ENCODE data around the gene GPS1. TPM values are rescaled to one million over a fixed set of nuclear protein-coding genes. Genes with fewer than 3 reads are reported as not detected.

Gene GPS1
- total RNA-seq = 72.1 and 78.6 TPM in 2 replicates

DNA sequence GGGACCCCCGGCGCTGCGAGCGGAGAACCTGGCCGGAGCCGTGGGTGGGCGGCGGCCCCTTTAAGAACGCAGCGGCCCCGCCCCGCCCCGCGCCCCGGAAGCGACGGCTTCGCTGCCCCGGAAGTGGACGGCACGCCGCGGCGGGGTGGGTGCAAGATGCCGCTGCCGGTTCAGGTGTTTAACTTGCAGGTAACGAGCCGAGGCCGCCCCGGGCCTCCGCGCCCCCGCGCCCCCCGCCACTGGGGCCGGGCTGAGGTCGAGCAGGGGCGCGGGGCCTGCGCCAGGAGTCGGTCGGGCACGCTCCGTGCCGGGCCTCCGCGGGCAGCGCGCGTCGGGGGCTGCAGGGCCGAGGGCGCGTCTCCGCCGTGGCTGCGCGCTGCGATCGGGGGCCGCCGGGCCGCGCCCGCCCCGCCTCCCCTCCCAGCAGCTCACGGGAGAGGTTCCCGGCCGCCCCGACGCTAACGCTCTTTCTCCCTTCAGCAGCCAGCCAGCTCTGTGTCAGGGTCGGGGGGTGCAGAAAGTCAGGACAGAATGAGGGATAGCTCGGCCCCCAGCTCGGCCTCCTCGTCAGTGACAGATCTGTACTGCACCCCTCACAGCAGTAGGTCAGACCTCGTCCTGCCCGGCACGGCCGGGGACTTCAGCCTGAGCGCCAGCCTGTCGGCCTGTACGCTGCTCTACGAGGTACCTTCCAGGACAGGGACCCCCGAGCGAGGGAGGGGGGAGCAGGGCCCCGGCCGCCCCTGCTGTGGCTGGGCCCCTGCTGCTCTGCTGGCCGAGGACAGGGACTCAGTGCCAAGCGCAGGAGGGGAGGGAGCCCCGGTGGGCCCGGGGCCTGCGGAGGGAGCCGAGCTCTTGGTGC lies at the start of gene GPS1, which contains the start of gene RFNG:
Gene GPS1, plus strand, starts transcription at position 123 of the 862 bp plus-strand sequence. Its CDS starts 34 bp downstream, at position 157.
Gene RFNG, minus strand, starts transcription at position 36 of the 862 bp plus-strand sequence. CDS start 45 bp downstream, outside the sequence.

GRCh38 chr17:82022310-82022980 lies 29.3 kb upstream of the GPS1 start, which contains the start of gene CENPX:
Gene CENPX (minus strand): TSS chr17:82022878. CDS start chr17:82022861, 17 bp downstream.

DNA sequence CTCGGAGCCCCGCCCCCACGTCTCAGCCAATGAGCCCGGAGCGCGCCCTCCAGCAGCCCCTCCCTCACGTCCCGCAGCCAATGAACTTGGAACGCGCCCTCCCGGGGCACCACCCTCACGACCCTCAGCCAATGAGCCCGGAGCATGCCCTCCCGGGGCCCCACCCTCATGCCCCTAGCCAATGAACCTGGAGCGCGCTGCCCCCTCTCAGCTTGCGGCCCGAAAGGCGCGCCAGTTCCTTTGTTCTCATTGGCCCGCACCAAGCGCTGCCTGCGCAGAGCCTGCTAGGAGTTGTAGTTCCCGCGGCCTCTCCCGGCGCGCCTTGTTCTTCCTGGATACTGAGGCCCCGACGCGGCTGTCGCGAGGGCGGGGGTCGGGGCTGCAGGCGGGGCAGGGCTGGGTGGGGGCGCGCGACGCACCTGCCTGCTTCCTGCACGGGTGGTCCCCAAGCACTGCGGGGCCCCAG lies 28.7 kb upstream of the GPS1 start, which contains the start of gene LRRC45:
Gene LRRC45, plus strand, starts transcription at position 325 of the 466 bp plus-strand sequence. CDS start 339 bp downstream, outside the sequence.

DNA sequence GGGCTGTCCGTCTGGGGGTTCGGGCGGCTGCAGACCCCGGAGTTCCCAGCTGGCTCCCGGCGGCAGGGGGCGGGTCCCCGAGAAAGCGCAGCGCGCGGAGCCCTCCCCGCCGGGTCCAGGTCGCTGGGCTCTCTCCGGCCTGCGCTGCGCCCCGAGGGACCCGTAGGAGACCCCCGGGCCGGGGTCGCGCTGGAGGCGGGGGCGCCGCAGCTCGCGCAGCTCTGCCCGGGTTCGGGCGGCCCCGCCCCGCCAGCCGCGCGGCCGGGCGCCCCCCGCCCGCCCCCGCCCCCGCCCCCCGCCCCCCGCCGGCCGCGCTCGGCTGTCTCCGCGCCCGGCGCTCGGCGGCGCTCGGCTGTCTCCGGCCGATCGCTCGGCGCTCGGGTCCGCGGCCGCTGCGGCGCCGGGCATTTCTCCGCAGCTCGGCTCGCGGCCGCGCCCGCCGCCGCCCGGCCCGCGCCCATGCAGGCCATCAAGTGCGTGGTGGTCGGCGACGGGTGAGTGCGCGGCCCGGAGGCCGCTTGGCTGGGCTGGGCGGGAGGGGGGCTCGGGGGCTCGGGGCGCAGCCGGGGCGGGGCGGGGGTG lies 20.3 kb upstream of the GPS1 start, which contains the start of gene RAC3:
Gene RAC3, plus strand, starts transcription at position 376 of the 582 bp plus-strand sequence. Its CDS starts 84 bp downstream, at position 460.

GRCh38 chr17:82037092-82037888 lies 14.4 kb upstream of the GPS1 start, which contains the start of gene DCXR:
Gene DCXR (minus strand): TSS chr17:82037697. CDS start chr17:82037682, 15 bp downstream.

GRCh38 chr17:82065638-82066303 lies 14.1 kb downstream of the GPS1 start, which contains the start of gene DUS1L:
Gene DUS1L (minus strand): TSS chr17:82065804. CDS start chr17:82065059, 745 bp downstream.

DNA sequence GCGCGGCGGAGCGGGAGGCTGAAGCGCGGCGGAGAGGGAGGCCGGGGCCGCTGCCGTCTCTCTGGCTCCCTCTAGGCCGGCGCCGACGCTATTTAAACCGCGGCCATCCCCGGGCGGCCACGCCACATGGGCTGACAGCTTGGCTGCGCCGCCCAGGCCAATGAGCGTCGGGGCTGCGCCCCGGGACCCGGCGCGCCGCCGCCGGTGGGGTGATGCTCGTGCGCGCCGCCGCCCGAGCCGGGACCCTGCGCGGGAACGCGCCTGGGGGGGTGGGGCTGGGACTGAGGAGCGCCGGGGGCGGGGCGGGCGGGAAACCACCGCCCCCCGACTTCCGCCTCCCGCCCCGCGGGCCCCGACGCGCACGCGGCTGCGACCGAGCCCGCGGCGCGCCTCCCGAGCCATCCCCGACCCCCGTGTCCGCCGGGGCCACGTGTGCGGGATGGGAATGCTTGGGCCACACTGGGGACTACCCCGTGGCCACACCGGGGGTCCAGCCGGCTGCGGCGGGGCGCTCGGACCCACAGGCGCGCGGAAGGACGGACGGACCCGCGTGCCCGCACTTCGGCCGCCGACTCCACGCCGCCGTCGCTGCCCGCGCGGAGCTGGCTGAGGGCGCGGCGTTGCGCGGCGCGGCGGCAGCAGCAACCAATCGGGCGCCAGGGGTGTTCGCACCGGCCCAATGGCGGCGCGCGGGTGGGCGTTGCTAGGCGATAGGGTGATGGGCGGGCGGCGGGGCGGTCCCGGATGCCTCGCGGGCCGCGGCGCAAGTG lies 46.7 kb downstream of the GPS1 start, which contains the start of gene FASN:
Gene FASN, minus strand, starts transcription at position 68 of the 770 bp plus-strand sequence. CDS start 1,791 bp downstream, outside the sequence.

Other genes with a start within 250 kb of the GPS1 start
- gene GCGR, start 247.7 kb upstream of the GPS1 start, total RNA-seq = not detected in 2 replicates
- 82.7 and 89.0 TPM in 2 replicates for gene MCRIP1, start 218.6 kb upstream of the GPS1 start, total RNA-seq
- gene PPP1R27, start 216.8 kb upstream of the GPS1 start, total RNA-seq = not detected in 2 replicates
- 2,196 and 3,205 TPM in 2 replicates for gene P4HB, start 191.4 kb upstream of the GPS1 start, total RNA-seq
- 156 and 187 TPM in 2 replicates for gene ARHGDIA, start 180.6 kb upstream of the GPS1 start, total RNA-seq
- gene ALYREF, start 160.3 kb upstream of the GPS1 start, total RNA-seq = 50.2 and 68.7 TPM in 2 replicates
- gene ANAPC11, start 160.2 kb upstream of the GPS1 start, total RNA-seq = 130 and 178 TPM in 2 replicates
- gene NPB, start 149.7 kb upstream of the GPS1 start, total RNA-seq = 0.62 and 1.8 TPM in 2 replicates
- gene PCYT2, start 140.5 kb upstream of the GPS1 start, total RNA-seq = 25.5 and 40.9 TPM in 2 replicates
- gene SIRT7, start 133.7 kb upstream of the GPS1 start, total RNA-seq = 7.7 and 8.5 TPM in 2 replicates
- 15.5 and 17.4 TPM in 2 replicates for gene MAFG, start 124.2 kb upstream of the GPS1 start, total RNA-seq
- 64.2 and 76.1 TPM in 2 replicates for gene PYCR1, start 114.6 kb upstream of the GPS1 start, total RNA-seq
- gene MYADML2, start 104.7 kb upstream of the GPS1 start, total RNA-seq = not detected in 2 replicates
- 0.68 TPM in 1 of 2 replicates, not detected in the other for gene NOTUM, start 90.7 kb upstream of the GPS1 start, total RNA-seq
- 13.0 and 17.5 TPM in 2 replicates for gene ASPSCR1, start 74.3 kb upstream of the GPS1 start, total RNA-seq
- gene CENPX, start 29.0 kb upstream of the GPS1 start, total RNA-seq = 36.2 and 42.7 TPM in 2 replicates
- gene LRRC45, start 28.6 kb upstream of the GPS1 start, total RNA-seq = 11.6 and 13.3 TPM in 2 replicates
- gene RAC3, start 20.2 kb upstream of the GPS1 start, total RNA-seq = 16.2 and 19.9 TPM in 2 replicates
- gene DCXR, start 14.2 kb upstream of the GPS1 start, total RNA-seq = 70.6 and 80.2 TPM in 2 replicates
- 31.4 and 39.7 TPM in 2 replicates for gene RFNG, start 87 bp upstream of the GPS1 start, total RNA-seq
- gene DUS1L, start 13.9 kb downstream of the GPS1 start, total RNA-seq = 40.1 and 50.9 TPM in 2 replicates
- 100 and 104 TPM in 2 replicates for gene FASN, start 46.3 kb downstream of the GPS1 start, total RNA-seq
- 8.7 and 9.5 TPM in 2 replicates for gene CCDC57, start 160.9 kb downstream of the GPS1 start, total RNA-seq
- gene SLC16A3, start 177.1 kb downstream of the GPS1 start, total RNA-seq = 107 and 162 TPM in 2 replicates
- gene CSNK1D, start 221.8 kb downstream of the GPS1 start, total RNA-seq = 59.9 and 85.4 TPM in 2 replicates

Measured in cardiac ventricle fibroblast (primary cell).